Measurements from ENCODE around the gene GRN. TPM values are rescaled to one million over a fixed set of nuclear protein-coding genes. Genes with fewer than 3 reads are reported as not detected.
"Not testable (repeated sequence)": the region's sequence is repeated elsewhere in the genome, so short reads cannot be mapped to it uniquely, and the experiment has no call there.

GRN gene
- polyA plus RNA-seq, 3 donors, result 206 to 278 (median 271) TPM

GRCh38 chr17:44315760-44316731 lies 29.1 kb upstream of the GRN start:
- DNase-seq (ENCODE audit: extremely low read depth in 1 of 11, low read depth in 9 of 11, low spot score in 4 of 11), result no peak

- no peak for DNase-seq (ENCODE audit: extremely low read depth in 1 of 11, low read depth in 9 of 11, low spot score in 4 of 11)
Measured at GRCh38 chr17:44317545-44317944, 27.6 kb upstream of the GRN start.

- no peak for DNase-seq (ENCODE audit: extremely low read depth in 1 of 11, low read depth in 9 of 11, low spot score in 4 of 11)
Measured at GRCh38 chr17:44318077-44318892, 26.8 kb upstream of the GRN start.

- DNase-seq (ENCODE audit: extremely low read depth in 1 of 11, low read depth in 9 of 11, low spot score in 4 of 11), result no peak
Measured at GRCh38 chr17:44320066-44320465, 25.0 kb upstream of the GRN start.

- no peak for DNase-seq (ENCODE audit: extremely low read depth in 1 of 11, low read depth in 9 of 11, low spot score in 4 of 11)
Measured at GRCh38 chr17:44321246-44322120, 23.6 kb upstream of the GRN start.

- DNase-seq (ENCODE audit: extremely low read depth in 1 of 11, low read depth in 9 of 11, low spot score in 4 of 11), result no peak
Measured at GRCh38 chr17:44322236-44322895, 22.7 kb upstream of the GRN start.

- no peak for DNase-seq (ENCODE audit: extremely low read depth in 1 of 11, low read depth in 9 of 11, low spot score in 4 of 11)
Measured at GRCh38 chr17:44323359-44324091, 21.6 kb upstream of the GRN start.

GRCh38 chr17:44324092-44324570 lies 21.0 kb upstream of the GRN start:
- DNase-seq (ENCODE audit: extremely low read depth in 1 of 11, low read depth in 9 of 11, low spot score in 4 of 11), result no peak

GRCh38 chr17:44324571-44325275 lies 20.4 kb upstream of the GRN start, which contains the start of gene SLC25A39:
TSS of gene SLC25A39 (minus strand) at chr17:44324823. CDS start at chr17:44323562, 1,261 bp downstream.
- peak in 10 of 11 donors; percentile 83 to 93 (median 89) for DNase-seq (ENCODE audit: extremely low read depth in 1 of 11, low read depth in 9 of 11, low spot score in 4 of 11)

- DNase-seq (ENCODE audit: extremely low read depth in 1 of 11, low read depth in 9 of 11, low spot score in 4 of 11), result peak in 9 of 11 donors; percentile 88 to 97 (median 94)
Measured at GRCh38 chr17:44326861-44327444, 18.1 kb upstream of the GRN start.

- no peak for DNase-seq (ENCODE audit: extremely low read depth in 1 of 11, low read depth in 9 of 11, low spot score in 4 of 11)
Measured at GRCh38 chr17:44327715-44328449, 17.2 kb upstream of the GRN start.

GRCh38 chr17:44329516-44329915 lies 15.6 kb upstream of the GRN start:
- not testable (repeated sequence) for DNase-seq (ENCODE audit: extremely low read depth in 1 of 11, low read depth in 9 of 11, low spot score in 4 of 11)

- not testable (repeated sequence) for DNase-seq (ENCODE audit: extremely low read depth in 1 of 11, low read depth in 9 of 11, low spot score in 4 of 11)
Measured at GRCh38 chr17:44330263-44330662, 14.8 kb upstream of the GRN start.

- DNase-seq (ENCODE audit: extremely low read depth in 1 of 11, low read depth in 9 of 11, low spot score in 4 of 11), result peak in 1 of 11 donors; percentile 83
Measured at GRCh38 chr17:44331249-44331760, 13.8 kb upstream of the GRN start.

- no peak for DNase-seq (ENCODE audit: extremely low read depth in 1 of 11, low read depth in 9 of 11, low spot score in 4 of 11)
Measured at GRCh38 chr17:44333371-44333770, 11.7 kb upstream of the GRN start.

GRCh38 chr17:44334315-44334714 lies 10.8 kb upstream of the GRN start:
- DNase-seq (ENCODE audit: extremely low read depth in 1 of 11, low read depth in 9 of 11, low spot score in 4 of 11), result no peak
